ENCODE measurements around the gene RNF144A. TPM values are rescaled to one million over a fixed set of nuclear protein-coding genes. Genes with fewer than 3 reads are reported as not detected.
A peak's percentile ranks its signal among the peaks of the same experiment; 100 is the strongest.

Gene RNF144A
- total and polyA plus RNA-seq, 3 donors from 2014 or later: 8.9 to 12.9 (median 12.6) TPM

DNA sequence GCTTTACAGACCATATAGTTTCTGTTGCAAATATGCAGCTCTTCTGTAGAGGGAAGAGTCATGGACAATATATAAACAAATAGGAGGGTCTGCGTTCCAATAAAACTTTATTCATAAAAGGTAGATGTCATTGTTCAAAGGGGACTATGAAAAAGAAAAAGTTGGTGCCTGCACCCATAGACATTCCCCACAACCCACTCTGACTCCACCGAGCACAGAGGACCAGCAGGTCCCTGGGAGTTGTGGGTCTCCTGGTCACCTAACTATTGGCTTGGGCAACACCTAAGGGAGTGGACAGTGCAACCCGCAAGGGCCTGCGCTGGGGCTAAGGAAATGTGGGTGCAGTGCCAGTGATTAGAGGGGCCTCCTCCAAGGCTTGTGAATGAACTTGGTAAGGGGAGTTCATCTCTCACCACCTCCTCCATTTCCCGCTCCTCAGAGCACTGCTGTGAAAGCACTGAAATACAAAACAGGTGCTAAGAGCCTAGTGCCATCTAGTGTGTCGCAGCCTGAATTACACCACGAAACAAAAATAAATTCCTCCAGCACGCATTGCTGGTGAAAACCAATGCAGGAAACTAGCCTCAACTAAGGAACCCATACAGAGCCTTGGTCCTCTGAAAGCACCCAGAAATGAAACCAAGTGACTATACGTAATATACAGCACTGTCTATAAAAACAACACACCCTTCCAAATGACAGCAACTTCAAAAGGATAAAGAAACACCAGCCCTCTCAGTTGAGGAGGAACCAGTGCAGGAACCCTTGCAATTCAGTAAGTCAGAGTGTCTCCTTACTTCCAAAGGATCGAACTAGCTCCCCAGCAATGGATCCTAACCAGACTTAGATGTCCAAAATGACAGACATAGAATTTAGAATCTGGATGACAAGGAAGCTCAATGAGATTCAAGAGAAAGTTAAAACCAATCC is 166.6 kb downstream of the RNF144A start:
- intact Hi-C loops (cut with DNase I; ENCODE audit: low total_unique reads): no loop called here
- H3K9me3 ChIP-seq: no peaks in the 10 kb centered on the region
- 71% methylated on average over 10 of the region's 10 CpGs for WGBS, 2 donors
- TF ChIP-seq, protein P1, sequence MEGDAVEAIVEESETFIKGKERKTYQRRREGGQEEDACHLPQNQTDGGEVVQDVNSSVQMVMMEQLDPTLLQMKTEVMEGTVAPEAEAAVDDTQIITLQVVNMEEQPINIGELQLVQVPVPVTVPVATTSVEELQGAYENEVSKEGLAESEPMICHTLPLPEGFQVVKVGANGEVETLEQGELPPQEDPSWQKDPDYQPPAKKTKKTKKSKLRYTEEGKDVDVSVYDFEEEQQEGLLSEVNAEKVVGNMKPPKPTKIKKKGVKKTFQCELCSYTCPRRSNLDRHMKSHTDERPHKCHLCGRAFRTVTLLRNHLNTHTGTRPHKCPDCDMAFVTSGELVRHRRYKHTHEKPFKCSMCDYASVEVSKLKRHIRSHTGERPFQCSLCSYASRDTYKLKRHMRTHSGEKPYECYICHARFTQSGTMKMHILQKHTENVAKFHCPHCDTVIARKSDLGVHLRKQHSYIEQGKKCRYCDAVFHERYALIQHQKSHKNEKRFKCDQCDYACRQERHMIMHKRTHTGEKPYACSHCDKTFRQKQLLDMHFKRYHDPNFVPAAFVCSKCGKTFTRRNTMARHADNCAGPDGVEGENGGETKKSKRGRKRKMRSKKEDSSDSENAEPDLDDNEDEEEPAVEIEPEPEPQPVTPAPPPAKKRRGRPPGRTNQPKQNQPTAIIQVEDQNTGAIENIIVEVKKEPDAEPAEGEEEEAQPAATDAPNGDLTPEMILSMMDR (IDR thresholded peaks at IDR 0.05): peak in 2 of 3 experiments; percentile 35 to 47
- no peak for TF ChIP-seq POLR2A (IDR thresholded peaks at IDR 0.05)
- no peak for DNase-seq
- no peaks in the 10 kb centered on the region for H3K36me3 ChIP-seq (ENCODE audit: low read depth, missing control alignments)
- no peaks in the 10 kb centered on the region for H3K27me3 ChIP-seq
- H3K4me1 ChIP-seq: no peaks in the 10 kb centered on the region
- no peak overlapping the region for H3K27ac ChIP-seq
- no peak overlapping the region for H3K4me3 ChIP-seq

DNA sequence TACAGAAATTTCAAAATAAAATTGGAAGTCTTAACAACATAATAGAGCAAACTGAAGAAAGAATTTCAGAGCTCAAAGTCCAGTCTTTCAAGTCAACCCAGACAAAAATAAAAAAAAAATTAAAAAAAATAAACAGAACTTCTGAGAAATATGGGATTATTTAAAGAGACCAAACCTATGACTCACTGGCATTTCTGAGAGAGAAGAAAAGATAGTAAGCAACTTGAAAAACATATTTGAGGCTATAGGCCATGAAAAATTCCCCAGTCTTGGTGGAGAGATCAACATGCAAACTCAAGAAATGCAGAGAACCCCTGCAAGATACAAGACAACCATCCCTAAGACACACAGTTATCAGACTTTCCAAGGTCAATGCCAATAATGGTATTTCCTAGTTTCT is 167.4 kb downstream of the RNF144A start:
- no peaks in the 10 kb centered on the region for H3K4me1 ChIP-seq
- H3K27ac ChIP-seq: no peak overlapping the region
- TF ChIP-seq, protein P1 (IDR thresholded peaks at IDR 0.05): no peak
- no peak for TF ChIP-seq POLR2A (IDR thresholded peaks at IDR 0.05)
- H3K27me3 ChIP-seq: no peaks in the 10 kb centered on the region
- no peak for DNase-seq
- H3K4me3 ChIP-seq: no peak overlapping the region
- H3K36me3 ChIP-seq (ENCODE audit: low read depth, missing control alignments): no peaks in the 10 kb centered on the region
- H3K9me3 ChIP-seq: no peaks in the 10 kb centered on the region
- intact Hi-C loops (cut with DNase I; ENCODE audit: low total_unique reads): no loop called here

GRCh38 chr2:7089284-7089683 is 172.1 kb downstream of the RNF144A start:
- Histone ChIP-seq H3K4me1 (no peaks in the 10 kb centered on the region), H3K9me3 (no peaks in the 10 kb centered on the region), H3K4me3 (no peak overlapping the region), H3K27me3 (no peaks in the 10 kb centered on the region), H3K27ac (no peak overlapping the region), H3K36me3 (ENCODE audit: low read depth, missing control alignments) (no peaks in the 10 kb centered on the region)
- 70 to 80% methylated on average over 7 to 16 of the region's 16 CpGs for WGBS, 2 donors
- intact Hi-C loops (cut with DNase I; ENCODE audit: low total_unique reads): no loop called here
- no peak for TF ChIP-seq POLR2A (IDR thresholded peaks at IDR 0.05)
- TF ChIP-seq, protein P1 (IDR thresholded peaks at IDR 0.05): no peak
- no peak for DNase-seq

DNA sequence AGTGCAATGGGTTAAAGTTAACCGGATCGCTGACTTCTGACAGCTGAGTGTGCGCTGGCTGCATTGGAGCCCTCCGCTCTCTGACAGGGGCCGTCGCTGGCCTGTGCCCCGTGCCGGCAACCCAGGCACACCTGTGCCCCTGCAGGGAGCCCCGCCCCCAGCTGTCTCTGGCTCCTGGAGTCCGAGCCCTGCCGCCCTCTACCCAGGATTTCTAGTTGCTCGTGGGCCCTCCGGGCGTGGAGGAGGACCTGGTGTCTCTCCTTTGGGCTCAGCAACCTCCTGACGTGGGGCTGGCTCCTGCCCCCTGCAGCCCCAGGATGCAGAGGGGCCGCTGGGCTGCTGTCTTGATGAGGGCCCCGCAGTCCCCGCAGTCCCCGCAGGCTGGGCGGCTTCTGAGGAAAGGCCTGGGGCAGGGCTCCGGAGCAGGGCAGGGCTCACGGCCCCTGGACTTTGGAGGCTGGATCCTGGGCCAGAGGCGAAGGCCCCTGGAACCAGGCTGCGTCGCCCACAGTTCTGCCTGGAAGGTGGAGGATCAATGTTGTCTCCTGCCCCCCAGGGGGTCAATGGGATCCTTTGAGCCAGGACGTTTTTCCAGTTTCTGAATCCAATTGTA is 172.8 kb downstream of the RNF144A start:
- Histone ChIP-seq H3K36me3 (ENCODE audit: low read depth, missing control alignments) (no peaks in the 10 kb centered on the region), H3K4me1 (no peaks in the 10 kb centered on the region), H3K4me3 (no peak overlapping the region), H3K9me3 (no peaks in the 10 kb centered on the region), H3K27me3 (no peaks in the 10 kb centered on the region), H3K27ac (no peak overlapping the region)
- DNase-seq: no peak
- WGBS, 2 donors: 33 to 73% methylated on average over 7 to 25 of the region's 26 CpGs
- TF ChIP-seq, protein P1 (IDR thresholded peaks at IDR 0.05): no peak
- TF ChIP-seq POLR2A (IDR thresholded peaks at IDR 0.05): no peak
- intact Hi-C loops (cut with DNase I; ENCODE audit: low total_unique reads): no loop called here

All from testis (tissue), 3 donors.